CD14-positive monocyte (primary cell): ENCODE data around the gene AFF1. TPM values are rescaled to one million over a fixed set of nuclear protein-coding genes. Genes with fewer than 3 reads are reported as not detected.

Source experiments
- DNase-seq, 3 donors: peaks; one replicate each; pipeline ENCODE4 v3.0.0-alpha.2; 2011 to 2022
- H2AFZ ChIP-seq: 2 replicates; pipeline ENCODE4 v1.6.0; 2012; ENCODE audit warnings: mild to moderate bottlenecking, low read depth, low read length, inconsistent platforms; ENCODE audit not compliant: insufficient read depth, poor library complexity, severe bottlenecking
- H3K27ac ChIP-seq, 2 donors: 1 replicate in 1 of 2; 2 replicates in 1 of 2; pipeline ENCODE4 v1.5.1; 2012 to 2013; ENCODE audit warnings: low read length in 2 of 2, control low read depth in 1 of 2, inconsistent platforms in 1 of 2, low read depth in 1 of 2, mild to moderate bottlenecking in 1 of 2
- H3K27me3 ChIP-seq, 2 donors: one replicate each; pipeline versions ENCODE4 v1.6.0 to v1.6.1; 2011 to 2013; ENCODE audit warnings: low read length in 2 of 2; ENCODE audit not compliant: control insufficient read depth in 2 of 2, insufficient read depth in 2 of 2
- H3K36me3 ChIP-seq, 2 donors: replicated peaks in 1 of 2; 1 replicate in 1 of 2; 2 replicates in 1 of 2; pipeline versions ENCODE4 v1.5.1 to v1.6.1; 2012 to 2013; ENCODE audit warnings: low read length in 2 of 2, control low read depth in 1 of 2, inconsistent platforms in 1 of 2, mild to moderate bottlenecking in 1 of 2; ENCODE audit not compliant: insufficient read depth in 2 of 2, control insufficient read depth in 1 of 2
- H3K4me1 ChIP-seq, 2 donors: 1 replicate in 1 of 2; 2 replicates in 1 of 2; pipeline versions ENCODE4 v1.5.1 to v1.6.1; 2012 to 2013; ENCODE audit warnings: low read length in 2 of 2, control low read depth in 1 of 2, inconsistent platforms in 1 of 2, mild to moderate bottlenecking in 1 of 2, moderate library complexity in 1 of 2; ENCODE audit not compliant: insufficient read depth in 2 of 2, control insufficient read depth in 1 of 2
- H3K4me2 ChIP-seq: replicated peaks from 2 replicates; pipeline ENCODE3; 2012; ENCODE audit warnings: low read length, moderate library complexity, mild to moderate bottlenecking; ENCODE audit not compliant: poor library complexity, severe bottlenecking; ENCODE audit errors: extremely low read depth
- H3K4me3 ChIP-seq, 3 experiments: fragments of 200-600 bp in 1 of 3; sonication (generic) in 1 of 3; replicated peaks in 1 of 3; 1 replicate in 2 of 3; 2 replicates in 1 of 3; pipeline ENCODE4 v1.5.1; 2011 to 2013; ENCODE audit warnings: low read length in 3 of 3, mild to moderate bottlenecking in 3 of 3, control low read depth in 2 of 3, low read depth in 2 of 3, inconsistent platforms in 1 of 3, moderate library complexity in 1 of 3
- H3K79me2 ChIP-seq: 2 replicates; pipeline ENCODE4 v1.6.0; 2012; ENCODE audit warnings: mild to moderate bottlenecking, control low read depth, inconsistent platforms, low read length, moderate library complexity; ENCODE audit not compliant: insufficient read depth
- H3K9ac ChIP-seq: 2 replicates; pipeline ENCODE4 v1.6.0; 2017; ENCODE audit warnings: low read length, mild to moderate bottlenecking; ENCODE audit not compliant: insufficient read depth, poor library complexity, severe bottlenecking
- H3K9me3 ChIP-seq, 2 donors: replicated peaks in 1 of 2; 1 replicate in 1 of 2; 2 replicates in 1 of 2; pipeline versions ENCODE4 v1.5.1 to v1.6.1; 2012 to 2013; ENCODE audit warnings: low read length in 2 of 2, control low read depth in 1 of 2; ENCODE audit not compliant: control insufficient read depth in 1 of 2, insufficient read depth in 1 of 2
- H4K20me1 ChIP-seq: 2 replicates; pipeline ENCODE4 v1.6.0; 2012; ENCODE audit warnings: mild to moderate bottlenecking, low read length, control low read depth, moderate library complexity; ENCODE audit not compliant: insufficient read depth
- H3K27ac Mint-ChIP-seq, 7 donors: one replicate each; pipeline ENCODE4 v1.8.0; 2020; ENCODE audit warnings: mild to moderate bottlenecking in 7 of 7, mixed read lengths in 7 of 7, moderate library complexity in 6 of 7, inconsistent platforms in 2 of 7
- H3K27me3 Mint-ChIP-seq, 3 donors: one replicate each; pipeline ENCODE4 v1.8.0; 2021 to 2022; ENCODE audit warnings: low read depth in 3 of 3, mild to moderate bottlenecking in 3 of 3, mixed read lengths in 3 of 3, moderate library complexity in 3 of 3, inconsistent platforms in 1 of 3
- H3K36me3 Mint-ChIP-seq, 2 donors: one replicate each; pipeline ENCODE4 v1.8.0; 2020; ENCODE audit warnings: mixed read lengths in 2 of 2, inconsistent platforms in 1 of 2, mild to moderate bottlenecking in 1 of 2
- H3K4me1 Mint-ChIP-seq: one replicate; pipeline ENCODE4 v1.8.0; 2020; ENCODE audit warnings: mild to moderate bottlenecking, mixed read lengths
- H3K4me3 Mint-ChIP-seq, 2 donors: one replicate each; pipeline ENCODE4 v1.8.0; 2020; ENCODE audit warnings: mild to moderate bottlenecking in 2 of 2, mixed read lengths in 2 of 2, moderate library complexity in 1 of 2
- H3K9me3 Mint-ChIP-seq, 7 donors: one replicate each; pipeline ENCODE4 v1.8.0; 2020 to 2022; ENCODE audit warnings: mixed read lengths in 7 of 7, mild to moderate bottlenecking in 6 of 7, moderate library complexity in 6 of 7, inconsistent platforms in 2 of 7
- CTCF ChIP-seq: fragments of 200-600 bp; IDR thresholded peaks from one replicate; pipeline ENCODE4 v1.8.0; 2022; ENCODE audit warnings: antibody characterized with exemption, mild to moderate bottlenecking
- WGBS: methylation state at CpG from one replicate; pipeline ENCODE4 v1.1.5; 2013; ENCODE audit warnings: missing lambda C conversion rate; ENCODE audit not compliant: insufficient coverage; 5-methylcytosine and 5-hydroxymethylcytosine counted together
- intact Hi-C, 2 donors: fragments of 100-400 bp; cut with micrococcal nuclease; formaldehyde crosslinking; loops; one replicate each; pipeline versions ENCODE4 v1.15.0 to v1.15.1; 2023
- polyA plus RNA-seq, 3 donors: library from polyadenylated mRNA; depleted of rRNA in 1 of 3; unstranded in 2 of 3; stranded (reverse) in 1 of 3; fragments of 300-500 nt in 2 of 3; fragments of >200 nt in 1 of 3; fragmentation: Illumina TruSeq in 2 of 3; gene quantifications; 1 replicate in 2 of 3; 2 replicates in 1 of 3; pipeline ENCODE4 v1.2.3, GENCODE V29; 2012 to 2021

Gene AFF1
- polyA plus RNA-seq, 3 donors: 7.5 to 20.9 (median 16.3) TPM

GRCh38 chr4:87007528-87008446 is 73.0 kb downstream of the AFF1 start:
- H3K27ac Mint-ChIP-seq: peak overlapping the region; percentile 91 to 97 (median 96)
- Histone ChIP-seq H3K4me1 (peaks cover 50 to 69% of the 10 kb centered on the region in 2 donors), H3K9ac (peak overlapping the region; percentile 85), H3K27me3 (no peaks in the 10 kb centered on the region), H4K20me1 (peaks cover 29% of the 10 kb centered on the region), H3K79me2 (peaks cover 83% of the 10 kb centered on the region), H2AFZ (peak overlapping the region; percentile 89), H3K4me2 (peak overlapping the region; percentile 98), H3K9me3 (no peaks in the 10 kb centered on the region), H3K4me3 (peak overlapping the region; percentile 78 to 98 (median 88)), H3K36me3 (no peaks in the 10 kb centered on the region), H3K27ac (peak overlapping the region; percentile 87 to 99)
- TF ChIP-seq CTCF: no peak
- 0% methylated on average over 13 of the region's 22 CpGs for WGBS
- H3K4me1 Mint-ChIP-seq: peaks cover 59% of the 10 kb centered on the region
- intact Hi-C loops: loop anchor here (2.0 to 10.0 kb wide), 5 partner anchors 45 to 87 kb away; partner anchors contain the start of gene AFF1 (in 2 of the 2)
- no peaks in the 10 kb centered on the region for H3K36me3 Mint-ChIP-seq
- DNase-seq: peak in 1 of 3 donors; percentile 24
- H3K9me3 Mint-ChIP-seq: no peaks in the 10 kb centered on the region
- peak overlapping the region; percentile 98 for H3K4me3 Mint-ChIP-seq
- H3K27me3 Mint-ChIP-seq: no peaks in the 10 kb centered on the region

DNA sequence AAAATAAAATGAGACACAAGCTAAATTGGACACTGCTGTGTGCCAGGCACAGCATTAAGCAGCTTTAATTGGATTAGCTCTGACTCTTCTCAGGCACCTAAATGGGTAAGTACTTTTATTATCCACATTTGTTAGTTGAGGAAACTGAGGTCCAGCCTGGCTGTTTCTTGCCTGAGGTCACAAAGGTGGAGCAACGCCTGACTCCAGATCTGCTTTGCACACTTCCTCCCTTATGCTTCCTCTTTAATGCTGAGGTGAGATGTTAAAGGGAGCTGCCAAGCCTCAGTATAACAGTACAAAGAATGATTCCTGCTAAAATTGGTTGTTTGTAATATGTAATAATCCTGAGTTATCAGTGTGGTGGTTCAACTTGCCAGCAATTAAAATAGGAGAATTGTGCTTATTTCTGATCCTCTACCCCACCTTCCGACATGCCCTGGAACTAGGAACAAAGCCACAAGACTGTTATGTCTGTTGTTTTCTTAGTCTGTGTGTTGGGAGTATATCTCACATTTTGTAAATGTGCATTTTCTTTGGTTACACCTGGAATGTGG is 74.4 kb downstream of the AFF1 start:
- intact Hi-C loops: loop anchor here in 1 of 2 donors (5.0 to 10.0 kb wide), 4 partner anchors 43 to 86 kb away; partner anchors contain the start of gene AFF1
- Histone ChIP-seq H3K9ac (no peak overlapping the region), H4K20me1 (peaks cover 35% of the 10 kb centered on the region), H3K36me3 (no peaks in the 10 kb centered on the region), H3K4me2 (peak overlapping the region; percentile 98), H3K4me1 (peaks cover 57 to 77% of the 10 kb centered on the region in 2 donors), H3K27ac (peak overlapping the region in 1 of 2 donors; percentile 58), H3K79me2 (peaks cover 83% of the 10 kb centered on the region), H3K9me3 (no peaks in the 10 kb centered on the region), H3K27me3 (no peaks in the 10 kb centered on the region), H3K4me3 (peak overlapping the region in 1 of 3 experiments; percentile 98), H2AFZ (no peak overlapping the region)
- peak; percentile 38 to 85 (median 80) for DNase-seq
- WGBS: no CpG with 5 or more reads among the region's 2 CpGs
- Mint-ChIP-seq H3K27me3 (no peaks in the 10 kb centered on the region), H3K4me3 (peak overlapping the region; percentile 38 to 44), H3K9me3 (no peaks in the 10 kb centered on the region), H3K27ac (peak overlapping the region; percentile 15 to 79 (median 74)), H3K4me1 (peaks cover 70% of the 10 kb centered on the region), H3K36me3 (no peaks in the 10 kb centered on the region)
- TF ChIP-seq CTCF: no peak
